GM21737 (cell line): ENCODE results near the gene USP2.
A peak's percentile ranks its signal among the peaks of the same experiment; 100 is the strongest.

Source experiments
- ATAC-seq: cut with Tn5 transposase; IDR thresholded peaks from one replicate; pipeline ENCODE4 v1.9.1; 2021; ENCODE audit warnings: mild to moderate bottlenecking, moderate library complexity; ENCODE audit not compliant: unreplicated experiment

The USP2 gene, protein sequence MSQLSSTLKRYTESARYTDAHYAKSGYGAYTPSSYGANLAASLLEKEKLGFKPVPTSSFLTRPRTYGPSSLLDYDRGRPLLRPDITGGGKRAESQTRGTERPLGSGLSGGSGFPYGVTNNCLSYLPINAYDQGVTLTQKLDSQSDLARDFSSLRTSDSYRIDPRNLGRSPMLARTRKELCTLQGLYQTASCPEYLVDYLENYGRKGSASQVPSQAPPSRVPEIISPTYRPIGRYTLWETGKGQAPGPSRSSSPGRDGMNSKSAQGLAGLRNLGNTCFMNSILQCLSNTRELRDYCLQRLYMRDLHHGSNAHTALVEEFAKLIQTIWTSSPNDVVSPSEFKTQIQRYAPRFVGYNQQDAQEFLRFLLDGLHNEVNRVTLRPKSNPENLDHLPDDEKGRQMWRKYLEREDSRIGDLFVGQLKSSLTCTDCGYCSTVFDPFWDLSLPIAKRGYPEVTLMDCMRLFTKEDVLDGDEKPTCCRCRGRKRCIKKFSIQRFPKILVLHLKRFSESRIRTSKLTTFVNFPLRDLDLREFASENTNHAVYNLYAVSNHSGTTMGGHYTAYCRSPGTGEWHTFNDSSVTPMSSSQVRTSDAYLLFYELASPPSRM

GRCh38 chr11:119381181-119381988, at the start of gene USP2:
TSS of gene USP2 (minus strand) at chr11:119381690. CDS start at chr11:119373480, 8,210 bp downstream.
- ATAC-seq: peak; percentile 98

DNA sequence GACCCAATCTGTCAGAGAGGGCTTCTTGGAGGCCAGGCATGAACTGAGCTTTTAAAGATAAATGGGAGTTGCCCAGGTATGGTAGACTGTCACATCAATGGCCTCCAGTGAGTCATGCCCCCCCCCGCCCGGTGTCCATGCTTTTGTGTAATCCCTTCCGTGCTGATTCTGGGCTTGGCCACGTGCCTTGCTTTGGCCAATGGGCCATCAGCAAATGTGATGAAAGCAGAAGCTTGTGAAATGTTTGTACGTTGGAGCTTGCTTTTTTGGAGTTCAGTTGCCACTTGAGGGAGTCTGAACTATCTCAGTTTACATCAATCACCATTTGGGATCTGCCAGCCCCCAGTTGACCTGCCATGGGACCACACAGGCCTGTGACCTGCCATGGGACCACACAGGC, 45.8 kb upstream of the USP2 start:
- ATAC-seq: no peak

DNA sequence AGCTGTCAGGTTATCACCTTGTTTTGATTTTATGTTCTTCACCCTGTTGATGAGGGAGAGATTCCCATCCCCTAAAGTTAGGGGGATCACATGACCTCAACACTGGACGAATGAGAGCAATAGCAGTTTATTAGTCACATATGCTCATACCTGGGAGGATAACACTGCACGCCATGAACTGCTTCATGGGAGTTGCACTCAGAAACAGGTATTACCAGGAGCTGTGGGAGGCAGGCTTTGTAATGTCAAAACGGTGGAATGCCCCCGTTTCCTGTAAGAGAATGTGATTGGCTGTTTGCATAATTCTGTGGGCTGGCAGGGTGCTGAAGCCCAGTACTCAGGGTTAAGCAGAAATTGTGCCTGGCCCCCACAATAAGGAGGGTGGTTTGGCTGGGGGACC, 44.7 kb upstream of the USP2 start:
- ATAC-seq: no peak

DNA sequence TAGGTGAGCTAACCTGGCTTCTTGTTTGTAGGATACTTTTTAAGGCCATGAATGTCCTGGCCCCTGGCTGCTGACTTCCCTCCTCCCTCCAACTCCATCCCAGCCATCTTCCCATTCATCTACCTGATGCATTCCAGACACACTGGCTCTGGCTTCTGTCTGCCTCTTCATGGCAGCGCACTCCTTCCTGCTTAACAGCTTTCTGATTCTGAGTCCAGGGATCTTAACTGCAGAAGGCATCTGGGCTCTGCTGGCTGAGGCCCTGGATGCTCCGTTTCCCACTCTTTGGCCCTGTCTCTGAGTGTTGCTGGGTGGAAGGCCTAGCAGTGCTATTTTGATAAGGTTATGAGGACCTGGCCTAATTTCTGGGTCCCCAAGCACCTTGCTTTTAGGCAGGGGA, 43.3 kb upstream of the USP2 start:
- ATAC-seq: no peak

DNA sequence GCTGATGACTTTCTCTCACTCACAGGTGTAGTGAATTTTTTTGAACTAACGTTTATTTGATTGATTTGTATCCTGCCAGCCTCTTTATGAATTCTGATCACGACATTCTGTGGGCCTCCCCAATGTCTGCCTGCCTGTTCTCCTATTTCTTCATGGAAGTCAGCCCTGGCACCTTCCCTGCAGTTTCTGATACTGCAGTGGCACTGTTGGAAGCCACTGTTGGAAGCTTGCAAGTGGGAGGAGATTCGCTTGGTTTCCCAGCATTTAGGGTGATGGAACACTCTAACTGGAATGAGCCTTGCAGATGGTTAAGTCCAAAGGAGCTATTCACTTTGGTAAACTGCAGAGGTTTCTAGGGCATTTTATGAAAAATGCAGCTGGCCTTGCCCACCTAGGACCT, 42.8 kb upstream of the USP2 start:
- ATAC-seq: no peak

DNA sequence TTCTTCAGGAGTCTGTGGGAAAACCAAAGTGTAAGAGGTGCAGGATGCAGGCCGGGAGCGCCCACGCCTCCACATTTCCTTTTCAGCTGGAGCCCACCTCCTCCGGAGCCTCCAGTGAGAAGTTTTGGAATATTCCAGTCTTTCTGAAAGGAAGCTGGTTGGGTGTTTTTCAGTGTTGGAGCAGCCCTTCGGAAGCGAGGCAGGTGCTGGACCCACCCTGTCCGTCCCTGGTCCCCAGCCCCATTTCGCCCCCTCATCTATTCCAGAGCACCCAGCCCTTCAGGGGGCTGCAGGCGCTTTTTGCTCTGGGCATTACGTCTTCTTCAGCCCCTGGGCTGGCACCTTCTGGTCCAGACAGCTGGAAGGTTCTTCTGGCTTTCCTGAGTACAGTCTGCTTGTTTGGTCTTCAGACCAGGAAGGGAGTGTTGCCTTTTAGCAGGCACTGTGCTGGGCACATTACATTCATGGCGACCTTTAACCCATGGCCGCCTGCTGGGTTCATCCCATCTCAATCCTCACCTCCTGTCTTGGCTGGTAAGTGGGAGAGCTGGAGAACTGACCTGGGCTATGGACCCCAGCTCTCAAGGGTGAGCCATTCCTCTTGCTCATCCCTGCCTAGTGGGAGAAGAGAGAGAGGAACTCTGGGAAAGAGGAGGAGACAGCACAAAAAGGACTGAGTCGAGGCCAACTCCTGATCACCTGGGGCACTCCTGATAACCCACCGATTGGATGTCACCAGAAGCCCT, 42.2 kb upstream of the USP2 start:
- ATAC-seq: no peak

GRCh38 chr11:119422809-119423508, 41.5 kb upstream of the USP2 start, which contains the start of gene THY1:
TSS of gene THY1 (minus strand) at chr11:119423172. CDS start at chr11:119420905, 2,267 bp downstream.
- ATAC-seq: no peak

DNA sequence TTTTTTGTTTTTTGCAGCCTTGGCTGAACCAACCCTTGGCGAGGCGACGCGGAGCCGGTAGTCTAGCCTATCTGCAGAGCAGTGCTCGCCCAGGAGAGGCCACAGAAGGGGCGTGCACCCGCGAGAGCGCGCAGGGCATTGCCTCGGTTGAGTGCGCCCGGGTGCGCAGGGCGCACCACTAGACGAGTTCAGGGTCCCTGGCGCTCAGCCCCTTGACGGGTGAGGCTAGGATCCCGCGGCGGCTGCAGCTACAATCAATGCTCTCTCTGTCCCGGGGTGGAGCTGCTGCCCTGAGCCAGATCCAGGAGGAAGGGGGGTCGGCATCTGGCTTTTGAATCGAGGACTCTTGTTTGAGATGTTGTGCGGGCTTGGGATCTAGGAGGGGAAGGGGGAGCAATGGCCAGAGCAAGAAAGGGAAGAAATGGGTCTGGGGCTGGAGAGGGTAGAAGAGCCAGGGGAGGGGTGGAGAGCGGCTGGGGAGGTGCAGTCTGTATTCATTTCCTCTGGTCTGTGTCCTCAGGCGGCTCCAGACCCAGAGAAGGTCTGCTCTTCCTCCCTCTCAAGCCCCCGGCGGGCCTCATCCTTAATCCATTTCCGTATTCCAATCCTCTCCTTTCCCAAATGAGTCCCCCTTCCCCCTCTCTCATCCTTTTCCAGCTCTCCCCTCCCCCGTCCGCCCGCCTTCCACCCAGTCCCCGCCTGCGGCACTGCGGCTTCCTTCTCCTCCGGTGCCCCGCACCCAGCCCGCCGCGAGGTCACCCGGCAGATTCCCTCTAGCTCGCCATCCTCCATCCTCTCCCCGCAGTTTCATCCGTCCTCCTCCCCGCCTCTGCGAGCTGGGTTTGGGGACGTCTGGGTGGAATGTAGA, 40.7 kb upstream of the USP2 start:
- no peak for ATAC-seq

- ATAC-seq: no peak
Observed at GRCh38 chr11:119421351-119421750, 39.9 kb upstream of the USP2 start.

DNA sequence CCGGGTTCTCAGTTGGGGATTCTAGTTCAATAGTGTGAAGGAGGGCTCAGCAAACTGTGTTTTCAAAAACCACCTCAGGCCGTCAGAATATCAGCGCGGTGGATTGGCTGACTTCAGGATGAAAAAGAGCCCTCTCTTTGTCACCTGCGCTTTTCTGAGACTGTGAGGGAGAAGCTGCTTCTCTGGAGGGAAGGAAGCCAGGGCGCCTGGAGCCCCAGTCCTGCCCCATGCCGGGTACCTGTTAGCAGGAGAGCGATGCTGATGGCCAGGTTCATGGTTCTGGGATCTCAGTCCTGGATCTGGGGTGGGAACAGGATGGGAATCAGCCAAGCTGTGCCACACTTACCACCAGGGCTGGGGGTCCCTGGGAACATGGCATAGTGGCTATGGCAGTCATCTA, 39.1 kb upstream of the USP2 start:
- ATAC-seq: no peak

DNA sequence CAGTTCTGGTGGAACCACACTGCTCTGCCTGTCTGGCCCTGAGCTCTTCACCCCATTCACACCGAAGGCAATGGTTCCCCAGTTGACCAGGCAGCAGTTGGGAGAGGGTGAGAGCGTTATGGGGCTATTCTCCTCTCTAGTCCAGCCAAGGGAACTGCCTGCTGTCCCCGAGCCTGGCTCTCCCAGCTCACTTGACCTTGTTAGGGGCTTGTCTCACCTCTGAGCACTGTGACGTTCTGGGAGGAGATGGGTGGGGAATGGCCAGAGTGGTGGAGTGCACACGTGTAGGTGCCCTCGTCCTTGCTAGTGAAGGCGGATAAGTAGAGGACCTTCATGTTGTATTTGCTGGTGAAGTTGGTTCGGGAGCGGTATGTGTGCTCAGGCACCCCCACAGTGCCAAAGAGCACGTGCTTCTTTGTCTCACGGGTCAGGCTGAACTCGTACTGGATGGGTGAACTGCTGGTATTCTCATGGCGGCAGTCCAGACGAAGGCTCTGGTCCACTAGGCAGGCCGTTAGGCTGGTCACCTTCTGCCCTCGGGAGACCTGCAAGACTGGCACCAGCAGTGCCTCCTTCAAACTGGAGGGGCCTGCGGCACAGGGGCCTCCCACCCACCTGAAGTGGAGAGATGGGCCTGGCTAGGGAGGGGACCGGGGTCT, 38.5 kb upstream of the USP2 start:
- no peak for ATAC-seq

GRCh38 chr11:119419246-119419645, 37.8 kb upstream of the USP2 start:
- ATAC-seq: no peak

- ATAC-seq: no peak
Observed at GRCh38 chr11:119418759-119419158, 37.3 kb upstream of the USP2 start.

GRCh38 chr11:119417726-119418540, 36.4 kb upstream of the USP2 start:
- no peak for ATAC-seq

DNA sequence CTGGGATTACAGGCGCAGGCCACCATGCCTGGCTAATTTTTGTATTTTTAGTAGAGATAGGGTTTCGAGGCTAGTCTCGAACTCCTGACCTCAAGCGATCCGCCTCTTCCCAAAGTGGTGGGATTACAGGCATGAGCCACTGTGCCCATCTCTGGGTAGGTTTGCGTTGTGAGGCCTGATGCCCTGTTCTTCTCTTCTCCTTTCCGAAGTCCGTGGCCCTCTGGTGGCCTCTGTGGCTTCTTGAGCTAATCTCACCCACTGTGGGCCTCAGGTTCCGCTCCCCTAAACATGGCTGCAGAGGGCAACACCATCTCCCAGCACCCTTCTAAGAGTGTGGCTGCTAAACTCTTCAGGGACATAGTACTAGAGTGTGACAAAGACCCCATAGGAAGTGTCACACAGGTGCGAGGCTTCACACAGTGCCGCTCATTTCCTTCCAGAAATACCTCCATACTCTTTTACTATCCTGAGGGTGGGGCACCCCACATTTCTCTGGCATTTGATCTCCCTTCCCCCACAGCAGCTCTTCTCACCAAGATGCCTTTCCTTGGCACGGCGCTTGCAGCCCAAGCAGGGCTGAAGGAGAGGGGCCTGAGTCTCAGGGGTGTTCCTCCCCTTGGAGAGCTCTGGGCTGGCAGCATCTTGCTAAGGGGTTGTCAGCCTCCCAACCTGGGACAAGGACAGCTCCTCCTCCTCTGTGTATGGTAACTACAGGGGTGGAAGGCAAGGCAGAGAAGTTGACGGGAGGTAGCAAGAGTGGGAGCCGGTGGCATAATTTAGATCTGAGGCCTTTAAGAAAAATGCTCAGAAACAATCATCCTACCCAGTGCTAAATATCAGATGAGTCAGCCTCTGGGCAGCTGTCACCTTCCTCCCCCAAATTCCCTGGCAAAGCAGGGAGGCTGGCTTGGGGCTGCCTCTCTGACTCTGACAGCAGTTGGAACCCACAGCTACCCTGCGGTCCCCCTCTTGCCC, 35.4 kb upstream of the USP2 start:
- no peak for ATAC-seq

DNA sequence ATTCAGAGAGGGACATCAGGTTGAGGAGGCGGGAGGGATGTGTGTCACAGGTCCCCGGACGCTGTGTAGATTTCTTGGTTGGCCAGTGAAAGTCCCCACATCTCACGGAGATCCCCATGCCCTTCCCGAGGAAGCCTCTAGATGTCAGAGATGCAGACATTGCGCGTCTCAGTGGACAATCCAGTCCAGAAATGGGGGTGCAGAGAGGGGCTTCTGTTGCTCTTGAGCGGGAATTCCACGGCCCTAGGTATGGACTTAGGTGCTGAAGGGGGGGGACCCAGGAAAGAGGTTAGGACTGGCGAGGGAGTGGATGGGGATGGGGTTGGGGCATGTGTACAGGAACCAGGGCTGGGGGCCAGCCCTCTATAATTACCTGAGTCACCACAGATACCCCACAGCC, 34.5 kb upstream of the USP2 start:
- ATAC-seq: no peak

DNA sequence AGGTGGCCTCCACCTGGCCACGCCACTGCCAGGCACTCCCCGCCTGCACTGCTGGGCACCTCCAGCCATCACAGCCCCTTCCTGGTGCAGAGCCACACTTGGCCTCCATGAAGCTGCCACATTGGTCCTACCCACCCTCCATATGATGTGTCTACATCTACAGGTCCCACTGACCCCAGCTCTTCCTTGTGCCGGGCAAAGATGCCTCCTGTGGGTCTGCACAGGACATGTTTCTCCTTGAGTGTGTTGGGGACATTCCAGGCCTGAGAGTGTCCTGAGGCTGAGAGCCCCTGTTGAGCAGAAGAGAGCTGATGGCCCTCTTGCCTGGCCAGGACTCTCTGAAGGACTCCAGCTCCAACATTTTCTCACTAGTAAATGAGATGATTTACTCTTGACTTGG, 34.0 kb upstream of the USP2 start:
- no peak for ATAC-seq
